SK-N-SH (cell line): ENCODE measurements around the gene NCKAP5.

Experiments
- EP300 ChIP-seq, 2 experiments: IDR thresholded peaks; 2 replicates each; pipeline versions ENCODE4 v1.4.0 to v1.6.1; 2012; ENCODE audit warnings: borderline replicate concordance in 1 of 2, low read depth in 1 of 2, low read length in 1 of 2
- GABPA ChIP-seq: IDR thresholded peaks from 2 replicates; pipeline ENCODE4 v1.4.0; 2012; ENCODE audit warnings: low read depth, mild to moderate bottlenecking
- JUND ChIP-seq: IDR thresholded peaks from 2 replicates; pipeline ENCODE4 v1.4.0; 2012
- MXI1 ChIP-seq: IDR thresholded peaks from 2 replicates; pipeline ENCODE4 v1.6.1; 2012; ENCODE audit warnings: mild to moderate bottlenecking, low read depth, low read length, improper control_type of control experiment
- POLR2AphosphoS5 ChIP-seq: IDR thresholded peaks from 2 replicates; pipeline ENCODE4 v1.6.1; 2012; ENCODE audit warnings: low read depth, low read length
- SMC3 ChIP-seq: IDR thresholded peaks from 2 replicates; pipeline ENCODE4 v1.6.1; 2012; ENCODE audit warnings: low read depth, low read length, improper control_type of control experiment
- TEAD4 ChIP-seq: IDR thresholded peaks from 2 replicates; pipeline ENCODE4 v1.4.0; 2012; ENCODE audit warnings: mild to moderate bottlenecking, borderline replicate concordance; ENCODE audit not compliant: insufficient read depth
- USF2 ChIP-seq: fragments of 150-350 bp; IDR thresholded peaks from 2 replicates; pipeline ENCODE4 v1.6.1; 2017; ENCODE audit warnings: antibody characterized with exemption, low read length, low read depth, borderline replicate concordance
- TF ChIP-seq, protein P1 (sequence below): fragments of 200-600 bp; sonication (generic); IDR thresholded peaks from 2 replicates; pipeline ENCODE4 v1.6.1; 2017; ENCODE audit warnings: antibody characterized with exemption, mild to moderate bottlenecking, moderate library complexity

- TF ChIP-seq SMC3 (no peak), USF2 (no peak), MXI1 (no peak), POLR2AphosphoS5 (no peak), GABPA (no peak), JUND (no peak), TEAD4 (no peak), EP300 (IDR thresholded peaks at IDR 0.05; ENCODE audit: borderline replicate concordance in 1 of 2, low read depth in 1 of 2, low read length in 1 of 2) (no peak)
- TF ChIP-seq, protein P1, sequence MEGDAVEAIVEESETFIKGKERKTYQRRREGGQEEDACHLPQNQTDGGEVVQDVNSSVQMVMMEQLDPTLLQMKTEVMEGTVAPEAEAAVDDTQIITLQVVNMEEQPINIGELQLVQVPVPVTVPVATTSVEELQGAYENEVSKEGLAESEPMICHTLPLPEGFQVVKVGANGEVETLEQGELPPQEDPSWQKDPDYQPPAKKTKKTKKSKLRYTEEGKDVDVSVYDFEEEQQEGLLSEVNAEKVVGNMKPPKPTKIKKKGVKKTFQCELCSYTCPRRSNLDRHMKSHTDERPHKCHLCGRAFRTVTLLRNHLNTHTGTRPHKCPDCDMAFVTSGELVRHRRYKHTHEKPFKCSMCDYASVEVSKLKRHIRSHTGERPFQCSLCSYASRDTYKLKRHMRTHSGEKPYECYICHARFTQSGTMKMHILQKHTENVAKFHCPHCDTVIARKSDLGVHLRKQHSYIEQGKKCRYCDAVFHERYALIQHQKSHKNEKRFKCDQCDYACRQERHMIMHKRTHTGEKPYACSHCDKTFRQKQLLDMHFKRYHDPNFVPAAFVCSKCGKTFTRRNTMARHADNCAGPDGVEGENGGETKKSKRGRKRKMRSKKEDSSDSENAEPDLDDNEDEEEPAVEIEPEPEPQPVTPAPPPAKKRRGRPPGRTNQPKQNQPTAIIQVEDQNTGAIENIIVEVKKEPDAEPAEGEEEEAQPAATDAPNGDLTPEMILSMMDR: no peak
Measured at GRCh38 chr2:133408671-133409070, 159.6 kb downstream of the NCKAP5 start.
